Mesothelial cell of epicardium (in vitro differentiated cells): Measurements from ENCODE around the gene DUSP7. TPM values are rescaled to one million over a fixed set of nuclear protein-coding genes. Genes with fewer than 3 reads are reported as not detected.

Experiments
- DNase-seq, 2 experiments: peaks; one replicate each; pipeline ENCODE4 v3.0.0; 2021; ENCODE audit warnings: low spot score in 2 of 2; ENCODE audit not compliant: unreplicated experiment in 2 of 2
- H3K27ac Mint-ChIP-seq: 2 replicates; pipeline ENCODE4 v1.8.0; 2021; ENCODE audit warnings: mixed read lengths
- H3K27me3 Mint-ChIP-seq: 2 replicates; pipeline ENCODE4 v1.8.0; 2021; ENCODE audit warnings: low read depth, mixed read lengths
- H3K36me3 Mint-ChIP-seq: 2 replicates; pipeline ENCODE4 v1.8.0; 2021; ENCODE audit warnings: mixed read lengths
- H3K4me1 Mint-ChIP-seq: 2 replicates; pipeline ENCODE4 v1.8.0; 2021; ENCODE audit warnings: mixed read lengths
- H3K4me3 Mint-ChIP-seq: 2 replicates; pipeline ENCODE4 v1.8.0; 2021; ENCODE audit warnings: mild to moderate bottlenecking, moderate library complexity, mixed read lengths
- H3K9me3 Mint-ChIP-seq: 2 replicates; pipeline ENCODE4 v1.8.0; 2021; ENCODE audit warnings: mixed read lengths
- total RNA-seq: library from RNA; stranded (reverse); gene quantifications from 3 replicates; pipeline ENCODE4 v1.2.1, GENCODE V29; 2021
- TF ChIP-seq, protein P1 (sequence below): fragments of 200-600 bp; sonication (generic); IDR thresholded peaks from one replicate; pipeline ENCODE4 v1.5.0; 2021; ENCODE audit warnings: antibody characterized with exemption; ENCODE audit not compliant: unreplicated experiment

Gene DUSP7
- total RNA-seq, 1 donor from 2014 or later: 32.2 TPM

DNA sequence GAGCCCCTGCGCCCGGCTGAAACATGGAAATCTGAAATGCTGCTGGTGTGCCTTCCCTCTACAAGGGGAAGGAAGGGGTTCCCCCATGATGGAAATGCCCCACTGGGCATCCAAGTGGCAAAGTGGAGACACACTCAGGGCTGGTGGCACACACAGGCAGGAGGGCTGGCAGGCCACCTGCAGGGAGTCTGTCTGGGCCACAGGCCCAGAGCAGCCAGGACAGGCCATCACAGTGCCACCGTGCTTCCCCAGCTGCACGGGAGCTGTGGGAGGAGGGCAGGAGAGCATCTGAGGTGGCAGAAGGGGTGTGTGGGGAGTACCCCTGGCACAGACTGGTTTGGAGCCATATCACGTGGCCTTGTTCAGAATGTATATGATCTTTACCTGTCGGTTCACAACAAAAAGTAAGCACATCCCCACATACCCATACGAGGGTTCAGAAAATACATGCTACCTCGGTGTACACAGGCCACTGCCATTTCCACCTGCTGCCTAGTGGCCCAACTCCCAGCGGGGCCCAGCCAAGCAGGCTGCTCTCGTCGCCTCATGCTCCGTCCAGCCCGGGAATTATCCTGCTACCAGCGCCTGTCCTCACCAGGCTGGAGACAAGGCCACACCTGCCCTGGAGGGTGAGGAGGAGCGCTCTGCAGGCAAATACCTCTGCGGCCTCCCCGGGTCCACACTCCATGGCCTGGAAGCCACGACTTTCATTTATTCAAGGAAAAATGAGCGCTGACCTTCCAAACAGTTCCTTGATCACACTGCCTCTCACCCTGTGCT lies 22.6 kb upstream of the DUSP7 start:
- Mint-ChIP-seq H3K4me3 (no peak overlapping the region), H3K36me3 (no peaks in the 10 kb centered on the region), H3K4me1 (peaks cover 33% of the 10 kb centered on the region), H3K9me3 (no peaks in the 10 kb centered on the region), H3K27me3 (no peaks in the 10 kb centered on the region), H3K27ac (peak overlapping the region; percentile 67)
- DNase-seq: no peak
- TF ChIP-seq, protein P1, sequence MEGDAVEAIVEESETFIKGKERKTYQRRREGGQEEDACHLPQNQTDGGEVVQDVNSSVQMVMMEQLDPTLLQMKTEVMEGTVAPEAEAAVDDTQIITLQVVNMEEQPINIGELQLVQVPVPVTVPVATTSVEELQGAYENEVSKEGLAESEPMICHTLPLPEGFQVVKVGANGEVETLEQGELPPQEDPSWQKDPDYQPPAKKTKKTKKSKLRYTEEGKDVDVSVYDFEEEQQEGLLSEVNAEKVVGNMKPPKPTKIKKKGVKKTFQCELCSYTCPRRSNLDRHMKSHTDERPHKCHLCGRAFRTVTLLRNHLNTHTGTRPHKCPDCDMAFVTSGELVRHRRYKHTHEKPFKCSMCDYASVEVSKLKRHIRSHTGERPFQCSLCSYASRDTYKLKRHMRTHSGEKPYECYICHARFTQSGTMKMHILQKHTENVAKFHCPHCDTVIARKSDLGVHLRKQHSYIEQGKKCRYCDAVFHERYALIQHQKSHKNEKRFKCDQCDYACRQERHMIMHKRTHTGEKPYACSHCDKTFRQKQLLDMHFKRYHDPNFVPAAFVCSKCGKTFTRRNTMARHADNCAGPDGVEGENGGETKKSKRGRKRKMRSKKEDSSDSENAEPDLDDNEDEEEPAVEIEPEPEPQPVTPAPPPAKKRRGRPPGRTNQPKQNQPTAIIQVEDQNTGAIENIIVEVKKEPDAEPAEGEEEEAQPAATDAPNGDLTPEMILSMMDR: no peak

DNA sequence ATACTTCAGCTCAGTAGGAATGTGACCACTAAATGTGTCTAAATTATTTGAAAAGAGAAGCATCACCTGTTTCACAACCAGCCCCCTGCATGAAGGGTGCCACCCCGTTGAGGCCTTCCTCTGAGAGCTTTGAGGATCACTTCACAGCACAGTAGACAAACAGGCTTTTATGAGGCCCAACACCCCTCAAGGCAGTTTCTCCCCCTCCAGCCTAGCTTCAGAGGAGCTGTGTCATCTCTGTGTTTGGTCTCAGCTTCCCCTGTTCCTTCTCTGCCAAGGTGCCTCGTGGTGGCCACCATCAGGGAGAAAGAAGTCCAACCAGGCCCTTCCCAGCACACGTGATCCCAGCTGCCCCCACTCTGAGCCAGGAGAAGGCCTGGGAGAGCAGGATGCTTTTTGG lies 21.6 kb upstream of the DUSP7 start:
- Mint-ChIP-seq H3K4me3 (no peak overlapping the region), H3K36me3 (no peaks in the 10 kb centered on the region), H3K4me1 (peaks cover 33% of the 10 kb centered on the region), H3K27ac (peak overlapping the region; percentile 97), H3K27me3 (no peaks in the 10 kb centered on the region), H3K9me3 (no peaks in the 10 kb centered on the region)
- no peak for DNase-seq
- TF ChIP-seq, protein P1: no peak

DNA sequence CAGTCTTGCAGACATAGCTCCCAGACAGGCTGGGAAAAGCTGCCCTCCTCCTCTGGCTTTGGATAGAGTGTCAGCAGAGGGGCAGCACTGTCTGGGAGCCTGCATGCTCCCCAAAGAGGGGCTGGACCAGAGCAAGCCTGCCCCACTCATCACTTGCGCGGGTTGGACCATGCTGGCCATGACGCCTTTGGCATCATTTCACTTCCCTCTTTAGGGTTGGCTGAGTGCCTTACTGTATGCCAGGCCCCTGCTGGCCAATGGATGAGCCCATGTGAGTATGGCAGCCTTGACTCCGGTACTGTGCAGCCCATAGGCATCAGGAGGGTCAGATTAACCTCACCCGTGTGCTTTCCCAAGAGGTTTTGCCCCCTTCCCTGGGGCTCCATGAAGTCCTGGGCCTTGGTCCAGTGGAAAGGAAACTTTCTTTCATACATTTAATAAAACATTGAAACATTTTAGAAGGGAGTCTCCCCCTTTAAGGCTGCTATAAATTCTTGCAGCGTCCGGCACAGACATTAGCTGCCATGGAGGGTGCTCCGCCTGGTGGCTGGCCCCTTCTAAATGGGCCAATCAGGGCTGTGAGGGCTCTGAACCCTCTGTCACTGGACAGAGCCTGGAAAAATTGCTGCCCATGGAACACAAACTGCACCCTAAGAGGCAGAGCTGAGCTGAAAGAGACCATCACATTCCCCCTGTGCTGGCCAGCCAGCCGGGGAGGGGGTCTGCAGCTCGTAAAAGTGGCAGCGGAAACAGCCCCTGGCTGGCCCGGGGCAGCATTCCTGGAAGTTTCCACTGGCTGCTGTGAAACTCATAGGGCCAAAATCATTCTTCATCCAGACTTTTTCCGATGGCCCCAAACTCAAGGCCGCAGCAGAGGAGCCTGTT lies 20.8 kb upstream of the DUSP7 start:
- Mint-ChIP-seq H3K9me3 (no peaks in the 10 kb centered on the region), H3K4me3 (no peak overlapping the region), H3K27ac (peak overlapping the region; percentile 97), H3K4me1 (peaks cover 36% of the 10 kb centered on the region), H3K27me3 (no peaks in the 10 kb centered on the region), H3K36me3 (no peaks in the 10 kb centered on the region)
- TF ChIP-seq, protein P1: no peak
- peak; percentile 44 to 65 for DNase-seq

DNA sequence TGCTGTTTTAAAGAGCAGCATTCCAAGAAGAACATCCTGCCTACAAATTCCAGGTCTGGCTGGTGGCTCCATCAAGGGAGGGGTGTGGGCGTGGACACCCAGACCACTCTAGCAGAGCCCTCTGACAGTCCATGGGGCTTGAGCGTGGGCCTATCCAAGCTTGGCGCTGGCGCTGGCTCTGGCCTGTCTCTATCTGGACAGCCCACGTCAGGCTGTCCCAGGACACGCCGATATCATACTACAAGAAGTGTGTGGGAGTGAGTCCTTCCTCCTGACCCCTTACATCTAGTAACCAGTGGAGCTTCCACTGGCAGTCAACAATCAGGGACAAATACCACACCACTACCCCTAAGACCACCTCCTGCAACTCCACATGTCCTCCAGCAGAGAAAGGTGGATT lies 17.1 kb upstream of the DUSP7 start:
- TF ChIP-seq, protein P1: no peak
- H3K27me3 Mint-ChIP-seq: no peaks in the 10 kb centered on the region
- no peak overlapping the region for H3K27ac Mint-ChIP-seq
- H3K4me3 Mint-ChIP-seq: no peak overlapping the region
- no peak for DNase-seq
- peaks cover 53% of the 10 kb centered on the region for H3K4me1 Mint-ChIP-seq
- H3K9me3 Mint-ChIP-seq: no peaks in the 10 kb centered on the region
- no peaks in the 10 kb centered on the region for H3K36me3 Mint-ChIP-seq

DNA sequence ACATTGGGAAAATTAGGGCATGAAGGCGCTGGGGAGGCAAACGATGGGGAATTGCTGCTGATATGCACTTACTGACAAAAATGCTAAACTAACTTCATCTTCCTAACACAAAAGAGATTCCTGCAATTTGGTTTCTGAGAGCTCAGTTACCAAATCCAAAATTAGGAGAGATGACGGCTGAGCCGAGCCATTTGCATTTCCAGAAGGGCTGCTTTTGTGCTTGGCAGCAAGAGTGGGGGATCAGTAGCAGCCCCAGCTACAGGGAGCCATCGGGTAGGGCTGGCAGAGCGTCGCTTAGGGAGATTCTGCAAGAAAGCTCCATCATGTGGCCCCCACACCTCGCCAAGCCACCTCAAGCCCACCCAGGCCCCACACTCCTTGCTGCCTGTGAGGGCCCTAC lies 16.1 kb upstream of the DUSP7 start:
- DNase-seq: no peak

More for the DNA sequence above, 16.1 kb upstream of the DUSP7 start:
- no peaks in the 10 kb centered on the region for H3K27me3 Mint-ChIP-seq
- TF ChIP-seq, protein P1: no peak
- H3K4me3 Mint-ChIP-seq: no peak overlapping the region
- peaks cover 56% of the 10 kb centered on the region for H3K4me1 Mint-ChIP-seq
- no peaks in the 10 kb centered on the region for H3K9me3 Mint-ChIP-seq
- no peaks in the 10 kb centered on the region for H3K36me3 Mint-ChIP-seq
- H3K27ac Mint-ChIP-seq: no peak overlapping the region
